Fibroblast of gingiva (primary cell): ENCODE measurements around the gene FSTL4.

ENCODE experiments used
- DNase-seq: peaks from one replicate; pipeline ENCODE4 v3.0.0-alpha.2; 2011; ENCODE audit warnings: low read depth

FSTL4 gene

DNA sequence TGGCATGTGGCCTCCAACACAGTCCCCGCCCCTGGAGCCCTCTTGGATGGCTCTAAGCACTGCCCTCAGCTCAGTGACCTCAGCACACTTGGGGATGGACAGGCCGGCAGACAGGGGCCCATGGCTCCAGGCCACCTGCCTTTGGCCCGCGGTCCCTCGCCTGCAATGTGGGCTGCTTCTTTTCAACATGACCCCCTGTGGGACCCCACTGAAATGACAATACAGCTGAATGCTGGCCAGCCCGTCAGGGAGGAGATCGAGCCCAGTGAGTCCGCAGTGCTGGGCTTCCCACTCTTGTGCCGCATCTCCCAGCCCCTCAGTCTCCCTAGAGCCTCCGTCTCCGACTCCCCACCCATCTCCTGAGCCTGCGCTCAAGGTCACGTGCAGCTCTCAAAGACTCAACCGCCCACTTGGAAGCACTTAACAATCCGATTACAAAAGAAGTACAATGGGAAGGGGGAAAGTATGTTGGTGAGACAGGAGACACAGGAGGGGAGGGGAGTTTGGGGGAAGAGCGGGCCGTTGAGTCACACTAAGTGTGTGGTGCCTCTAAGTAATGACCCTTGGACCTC is 321.6 kb downstream of the FSTL4 start:
- DNase-seq: no peak

DNA sequence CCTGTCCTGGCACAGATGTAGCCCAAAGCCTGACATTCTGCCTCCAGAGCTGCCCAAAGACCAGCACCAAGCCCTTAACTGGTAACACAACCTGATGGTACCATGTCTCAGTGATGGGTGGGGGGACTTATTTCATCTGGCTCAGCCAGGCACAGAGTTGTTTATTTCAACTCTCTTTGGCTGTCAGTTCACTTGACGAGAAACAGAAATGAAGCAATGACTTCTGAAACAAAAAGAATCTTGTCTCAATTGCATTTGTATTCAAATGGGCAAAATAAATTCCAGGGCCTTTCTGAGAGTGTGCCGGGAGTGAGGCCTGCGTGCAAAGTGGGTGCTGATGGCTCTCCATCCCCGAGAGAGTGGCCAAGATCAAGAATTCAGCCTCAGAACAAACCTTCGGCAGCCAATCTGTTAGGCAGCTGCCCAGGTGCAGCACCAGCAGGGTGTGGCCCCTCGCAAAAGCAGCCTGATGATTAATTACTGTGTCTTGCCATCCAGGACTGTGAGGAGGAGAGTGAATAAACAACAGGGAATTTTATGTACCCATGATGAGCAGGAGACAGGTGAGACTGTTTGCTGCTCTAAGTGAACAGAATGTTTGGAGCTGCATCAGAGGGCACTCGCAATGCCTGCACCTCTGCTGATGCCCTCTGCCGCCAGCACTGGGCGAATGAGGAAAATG is 322.5 kb downstream of the FSTL4 start:
- no peak for DNase-seq

DNA sequence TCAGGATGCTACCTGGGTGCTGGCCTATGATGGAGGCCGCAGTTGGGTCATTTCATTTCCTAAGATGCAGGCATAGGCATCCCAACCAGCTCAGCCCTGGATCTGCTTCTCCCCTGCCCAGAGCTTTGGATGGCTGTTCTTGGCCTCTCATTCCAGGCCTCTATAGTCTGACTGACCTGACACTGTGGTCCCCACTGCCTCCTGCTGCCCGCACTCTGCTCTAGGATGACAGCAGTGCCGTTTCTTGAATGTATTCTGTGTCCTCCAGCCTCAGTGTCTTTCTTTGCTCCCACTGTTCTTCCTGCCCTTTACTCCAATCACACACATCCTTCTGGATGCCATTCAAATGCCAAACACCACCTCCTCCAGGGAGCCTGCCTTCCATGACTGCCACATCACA is 324.8 kb downstream of the FSTL4 start:
- peak; percentile 12 for DNase-seq

DNA sequence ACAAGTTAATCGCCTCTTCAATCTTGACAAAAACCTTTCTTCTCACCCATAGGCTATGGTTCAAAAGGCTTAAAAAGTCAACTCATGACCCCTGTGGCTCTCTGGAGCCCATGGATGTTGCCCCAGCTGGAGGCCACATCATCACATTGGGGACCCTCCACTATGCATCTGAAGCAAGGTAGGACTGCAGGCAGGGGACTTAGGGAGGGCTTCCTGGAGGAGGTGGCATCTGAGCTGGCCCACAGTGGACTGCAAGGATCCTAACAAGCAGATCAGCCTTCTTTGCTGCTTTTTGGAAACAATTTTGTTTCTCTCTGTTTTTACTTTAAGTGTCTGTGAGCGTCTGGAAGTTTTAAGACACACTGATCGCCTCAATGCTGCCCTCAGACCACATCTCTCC is 325.9 kb downstream of the FSTL4 start:
- DNase-seq: no peak

DNA sequence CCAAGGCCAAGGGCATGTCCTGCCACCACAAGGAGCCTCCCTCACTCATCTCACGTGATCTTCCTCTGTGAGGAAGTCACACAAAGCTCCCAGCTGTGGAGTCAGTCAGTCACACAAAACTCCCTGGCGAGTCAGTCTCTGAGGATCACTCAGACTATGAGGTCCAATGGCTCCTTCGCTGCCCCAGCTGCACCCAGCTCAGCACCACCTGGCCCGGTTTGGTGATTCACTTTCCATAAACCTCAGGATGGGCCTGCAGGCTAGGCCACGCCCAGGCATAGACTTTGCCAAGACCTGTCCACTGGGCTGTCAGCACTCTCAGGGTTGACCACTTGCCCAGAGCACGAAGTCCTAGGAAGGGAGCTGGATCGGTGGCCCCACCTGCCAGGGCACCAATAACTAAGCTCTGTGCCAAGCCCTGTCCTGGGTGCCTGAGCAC is 326.7 kb downstream of the FSTL4 start:
- DNase-seq: no peak

DNA sequence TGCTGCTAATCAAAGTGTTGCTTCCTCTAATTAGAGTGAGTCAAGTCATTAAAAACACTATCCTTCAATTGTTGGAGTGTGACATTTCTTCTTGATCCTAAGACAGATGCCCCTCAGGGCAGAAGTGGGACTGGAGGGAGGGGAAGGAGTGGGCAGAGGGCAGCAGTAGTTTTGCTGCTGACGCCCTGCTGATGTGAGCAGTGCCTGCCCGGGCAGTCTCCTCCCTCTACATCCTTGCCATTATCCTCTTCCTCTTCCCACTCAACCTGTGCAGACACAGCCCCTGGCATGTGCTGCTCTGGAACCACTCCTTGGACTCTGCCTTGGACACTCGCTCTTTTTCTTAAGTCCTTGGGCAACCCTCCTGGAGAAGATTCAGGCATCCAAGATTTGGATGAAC is 328.0 kb downstream of the FSTL4 start:
- no peak for DNase-seq

DNA sequence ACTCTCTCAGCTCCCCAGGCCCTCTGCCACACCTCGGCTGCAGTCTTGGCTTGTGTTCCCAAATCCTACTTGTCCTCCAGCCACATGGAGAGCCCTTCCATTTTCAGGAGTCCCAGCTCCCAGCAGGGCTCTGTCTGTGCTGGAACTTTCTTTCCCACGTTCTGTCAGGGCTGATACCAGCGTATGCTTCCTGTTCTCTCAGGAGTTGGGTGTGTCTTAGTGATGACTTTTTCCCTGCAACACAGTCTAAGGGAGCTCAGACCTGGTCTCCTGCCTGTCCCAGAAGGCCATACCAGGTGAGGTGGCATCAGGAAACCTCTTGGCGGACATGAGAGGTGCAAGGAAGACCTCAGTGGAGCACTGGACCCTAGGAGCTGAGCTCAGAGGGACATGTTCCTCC is 334.0 kb downstream of the FSTL4 start:
- DNase-seq: no peak

DNA sequence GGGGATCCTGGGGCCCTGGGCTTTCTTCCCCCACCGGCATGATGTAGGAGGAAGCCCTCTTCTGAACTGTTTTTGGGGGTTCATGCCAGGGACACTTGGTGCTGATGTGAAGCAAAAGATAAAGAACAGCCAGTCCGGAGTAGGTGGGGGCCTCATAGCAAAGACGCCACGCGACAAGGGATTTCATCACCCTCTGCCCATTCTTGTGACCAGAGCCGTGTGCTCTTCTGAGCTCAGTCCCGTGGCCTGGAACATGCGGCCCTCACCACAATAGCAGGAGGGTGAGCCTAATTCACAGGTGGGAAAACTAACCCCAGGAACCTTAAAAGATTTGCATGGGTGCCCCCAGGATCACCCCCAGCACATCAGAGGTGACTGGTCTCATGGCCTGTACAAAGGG is 334.6 kb downstream of the FSTL4 start:
- no peak for DNase-seq

DNA sequence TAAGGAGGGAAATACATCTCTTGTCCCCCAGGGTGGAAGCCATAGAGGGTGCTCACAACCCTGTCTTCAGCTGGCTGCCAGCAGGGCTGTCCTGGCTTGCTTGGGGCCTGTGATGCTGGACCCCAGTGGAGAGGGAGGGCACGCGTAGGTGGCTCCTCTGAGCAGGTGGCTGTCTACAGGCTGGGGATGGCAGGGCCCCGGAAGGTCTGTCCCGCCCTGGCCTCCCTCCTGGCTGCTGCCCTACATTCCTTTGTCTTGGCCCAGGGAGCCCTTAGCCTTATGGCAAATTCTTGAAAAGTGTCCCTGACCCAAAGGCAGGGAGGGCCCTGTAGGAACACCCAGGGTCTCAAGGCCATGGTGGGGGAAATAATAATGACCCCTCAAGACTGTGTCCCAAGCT is 336.2 kb downstream of the FSTL4 start:
- DNase-seq: no peak

DNA sequence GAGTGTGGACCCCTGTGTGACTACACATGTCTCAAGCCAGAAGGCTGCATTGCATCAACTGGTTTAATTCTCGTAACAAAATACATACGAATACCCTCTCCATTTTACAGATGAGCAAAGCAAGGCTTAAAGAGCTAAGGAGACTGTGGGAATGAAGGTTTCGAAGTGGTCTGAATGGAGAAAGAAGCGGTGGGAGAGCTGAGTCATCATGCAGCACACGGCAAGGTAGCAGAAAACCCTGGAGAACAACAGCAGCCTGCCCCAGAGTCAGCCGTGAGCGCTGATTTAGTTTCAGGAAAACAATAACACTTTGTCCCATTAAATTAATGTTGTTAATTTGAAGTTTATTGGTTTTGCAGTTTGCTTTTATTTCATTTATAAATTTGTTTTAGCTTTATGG is 336.7 kb downstream of the FSTL4 start:
- DNase-seq: no peak

DNA sequence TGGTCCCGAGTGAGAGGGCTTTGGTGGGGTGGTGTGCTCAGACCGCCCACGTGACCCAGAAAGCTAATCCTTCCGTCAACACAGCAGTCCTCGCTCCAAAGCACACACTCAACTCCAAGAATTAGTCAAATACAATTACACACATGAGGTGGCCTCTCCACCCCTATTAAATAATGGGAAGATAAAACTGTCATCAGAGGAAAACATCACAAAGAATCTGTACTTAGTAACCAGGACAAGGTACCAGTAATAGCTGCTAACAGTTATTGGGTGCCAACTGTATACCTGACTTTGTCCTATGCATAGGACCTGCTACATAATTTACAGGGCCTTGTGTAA is 337.8 kb downstream of the FSTL4 start:
- DNase-seq: no peak

DNA sequence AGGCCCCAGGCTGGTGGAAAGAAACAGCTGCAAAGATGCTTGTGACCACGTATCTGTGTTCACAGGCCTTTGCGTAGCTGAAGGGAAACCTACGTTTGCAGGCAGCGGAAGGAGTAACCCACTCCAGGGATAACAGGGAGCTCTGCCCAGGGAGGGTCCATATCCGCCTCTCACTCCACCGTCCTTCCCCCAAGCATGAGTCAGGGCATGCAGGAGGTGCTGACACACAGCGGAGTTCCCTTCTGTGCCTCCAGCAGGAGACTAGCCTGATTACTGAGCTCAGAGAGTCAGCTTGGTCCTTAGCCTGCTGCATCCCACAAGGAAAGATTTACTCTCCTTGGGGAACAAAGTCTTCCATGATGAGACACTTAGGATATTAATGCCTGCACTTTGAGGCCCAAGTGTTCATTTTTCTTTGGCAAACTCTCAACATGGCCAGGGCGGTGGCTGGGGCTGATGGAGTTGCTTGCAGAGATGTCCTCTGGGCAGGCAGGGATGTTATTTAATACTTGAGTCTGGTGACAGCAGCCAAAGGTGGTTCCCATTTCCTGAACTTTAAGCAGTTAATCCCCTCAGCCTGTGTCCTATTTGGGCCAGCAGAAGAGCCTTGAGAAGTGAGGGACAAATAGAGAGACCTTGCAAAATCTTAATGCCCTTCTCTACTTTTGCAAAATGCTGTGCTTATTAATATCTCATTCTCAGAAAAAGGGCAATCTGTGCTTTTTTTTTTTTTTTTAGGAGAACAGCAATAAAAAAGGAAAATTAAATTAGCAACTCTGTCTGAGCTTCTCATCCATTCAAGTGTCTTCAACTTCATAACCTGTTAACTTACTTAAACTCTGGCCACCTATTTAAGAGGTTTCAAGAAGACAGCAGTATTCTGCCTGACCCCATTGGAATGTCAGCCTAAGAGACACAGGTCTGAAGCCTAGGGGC is 338.4 kb downstream of the FSTL4 start:
- peak; percentile 6 for DNase-seq

DNA sequence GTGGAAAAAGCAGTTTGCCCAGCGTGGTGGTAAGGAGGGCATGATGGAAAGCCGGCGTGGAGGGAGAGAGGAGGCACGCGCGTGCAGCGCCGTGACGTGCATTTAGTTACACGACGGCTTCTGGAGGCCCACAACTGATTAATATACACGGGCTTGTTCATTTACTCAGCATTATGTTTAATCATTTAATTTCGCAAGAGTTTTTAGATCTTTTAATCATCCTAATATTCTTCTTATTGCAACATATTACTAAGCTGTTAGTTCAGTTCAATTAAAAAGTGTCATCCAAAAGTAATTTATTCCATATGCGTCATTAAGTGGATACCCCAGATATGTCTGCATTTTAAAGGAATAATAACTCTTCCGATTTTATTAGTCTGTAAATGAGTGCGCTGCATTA is 340.0 kb downstream of the FSTL4 start:
- no peak for DNase-seq

DNA sequence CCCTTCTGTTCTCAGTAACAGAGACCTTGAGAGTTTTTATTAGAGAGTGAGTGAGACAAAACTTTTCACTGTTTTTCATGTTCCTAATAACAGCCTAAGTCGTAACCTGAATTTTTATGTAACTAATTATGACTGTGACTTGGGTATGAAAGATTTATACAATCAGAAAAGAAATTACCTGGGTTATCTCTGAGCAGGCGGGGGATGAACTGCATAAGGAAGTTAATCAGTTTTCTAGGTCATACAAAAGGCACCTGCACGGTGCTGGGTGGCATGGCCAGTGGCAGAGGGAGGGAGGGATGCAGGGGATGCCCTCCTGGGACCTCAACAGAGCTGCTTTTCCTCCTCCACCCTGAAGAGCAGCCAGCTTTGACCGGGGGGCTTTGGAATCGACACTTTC is 340.7 kb downstream of the FSTL4 start:
- no peak for DNase-seq

DNA sequence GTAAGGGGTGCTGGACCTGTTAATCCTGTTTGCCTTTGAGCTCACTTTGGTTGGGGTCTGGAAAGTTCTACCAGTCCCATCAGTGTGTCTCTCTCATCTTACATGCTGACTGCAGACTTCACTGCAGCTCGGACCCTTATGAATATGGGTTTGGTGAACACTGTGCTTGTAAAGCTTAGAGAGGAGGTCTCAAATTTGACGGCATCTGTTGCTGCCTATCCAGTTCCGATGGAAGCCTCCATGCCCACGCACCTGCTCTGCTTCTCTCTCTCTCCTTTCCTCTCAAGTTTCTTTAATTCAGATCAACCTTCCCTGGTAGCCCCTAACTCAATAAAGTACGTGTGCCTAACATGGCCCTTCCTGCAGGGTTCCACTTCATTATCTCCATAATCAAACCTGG is 342.6 kb downstream of the FSTL4 start:
- no peak for DNase-seq

DNA sequence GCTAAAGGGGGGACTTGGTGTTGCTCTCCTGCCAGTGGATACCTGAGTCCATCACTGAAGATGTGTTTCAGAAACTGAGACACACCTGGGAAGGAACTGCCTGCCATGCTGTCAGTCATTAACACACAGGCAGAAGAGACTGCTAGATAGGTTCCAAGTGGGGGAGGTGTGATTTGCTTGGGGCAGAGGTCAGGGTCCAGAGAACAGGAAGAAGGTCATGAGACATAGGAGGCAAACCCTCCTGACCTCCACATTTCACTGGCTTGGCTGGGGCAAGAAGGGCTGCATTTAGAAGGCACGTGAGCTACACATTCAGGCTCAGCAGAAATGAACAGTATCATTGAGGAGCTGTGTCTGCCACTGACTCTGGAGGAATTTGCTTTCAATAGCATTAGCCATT is 344.7 kb downstream of the FSTL4 start:
- no peak for DNase-seq

DNA sequence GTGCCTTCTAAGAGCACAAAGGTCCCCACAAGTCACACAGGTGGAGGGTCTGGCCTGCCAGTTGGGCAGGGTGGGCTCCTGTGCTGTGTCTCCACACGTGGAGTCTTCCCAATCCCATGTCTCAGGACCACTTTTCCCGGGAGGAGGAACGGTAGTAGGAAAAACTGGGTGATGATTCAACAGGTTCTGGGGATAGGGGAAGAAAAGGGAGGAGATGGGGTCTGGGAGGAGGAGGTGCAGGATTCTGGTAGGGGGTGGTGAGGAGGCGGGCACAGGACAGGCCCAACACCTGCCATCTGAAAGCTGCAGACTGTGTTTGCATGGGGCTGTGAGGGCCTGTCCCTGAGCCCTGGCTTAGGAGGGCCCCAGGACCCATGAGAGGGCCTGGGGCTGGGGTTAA is 345.4 kb downstream of the FSTL4 start:
- no peak for DNase-seq

DNA sequence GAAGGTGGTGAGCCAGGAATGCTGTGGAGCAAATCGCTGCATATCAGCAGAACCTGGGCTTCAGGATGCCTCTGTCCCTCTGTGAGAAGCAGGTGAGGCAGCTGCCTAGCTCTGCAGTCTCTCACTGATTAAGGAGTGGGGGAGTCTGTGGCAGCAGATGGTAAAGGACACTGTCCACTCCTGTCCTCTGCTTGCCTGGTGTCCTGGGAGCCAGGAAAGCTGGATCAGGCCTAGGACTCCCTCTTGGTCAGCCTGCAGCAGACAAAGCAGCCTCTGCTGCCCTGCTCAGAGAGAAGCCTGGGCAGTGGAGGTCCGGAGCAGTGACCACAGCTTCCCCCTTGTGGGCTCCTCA is 345.8 kb downstream of the FSTL4 start:
- DNase-seq: no peak

DNA sequence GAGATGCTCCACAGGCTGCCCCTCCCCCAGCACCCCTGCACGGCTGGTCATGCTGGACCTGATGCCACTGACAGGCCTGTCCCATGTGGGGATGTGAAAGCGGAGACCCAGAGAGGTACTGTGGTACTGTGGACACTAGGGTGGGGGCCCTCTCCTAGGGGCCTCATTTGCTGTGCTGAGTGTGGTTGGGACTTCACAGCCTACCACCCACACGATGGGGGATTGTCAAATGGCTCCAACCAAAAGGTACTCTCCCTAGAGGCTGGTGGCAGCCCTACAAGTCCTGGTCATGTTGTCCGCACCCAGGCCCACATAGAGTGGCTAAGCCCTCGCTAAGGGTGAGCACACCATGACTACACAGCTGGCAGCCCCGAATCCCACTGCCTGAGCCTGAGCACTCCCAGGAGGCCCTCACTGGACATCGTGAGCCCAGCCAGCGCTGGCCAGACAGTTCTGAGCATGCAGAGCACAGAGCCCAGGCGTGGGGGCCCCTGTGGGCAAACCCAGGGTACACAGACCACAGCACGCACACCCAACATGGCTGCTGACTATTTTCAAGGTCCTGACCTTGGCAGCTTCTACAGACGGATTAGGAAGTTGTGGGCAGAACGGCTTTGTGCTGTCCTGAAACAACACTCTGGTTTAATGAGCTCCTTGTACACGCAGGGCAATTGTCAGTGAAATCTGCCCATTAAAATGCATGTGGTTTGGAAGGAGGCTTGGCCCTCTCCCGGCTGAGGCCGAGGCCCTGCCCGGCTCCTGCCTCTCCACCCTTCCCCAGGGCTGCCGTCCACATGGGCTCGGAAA is 346.4 kb downstream of the FSTL4 start:
- DNase-seq: no peak

DNA sequence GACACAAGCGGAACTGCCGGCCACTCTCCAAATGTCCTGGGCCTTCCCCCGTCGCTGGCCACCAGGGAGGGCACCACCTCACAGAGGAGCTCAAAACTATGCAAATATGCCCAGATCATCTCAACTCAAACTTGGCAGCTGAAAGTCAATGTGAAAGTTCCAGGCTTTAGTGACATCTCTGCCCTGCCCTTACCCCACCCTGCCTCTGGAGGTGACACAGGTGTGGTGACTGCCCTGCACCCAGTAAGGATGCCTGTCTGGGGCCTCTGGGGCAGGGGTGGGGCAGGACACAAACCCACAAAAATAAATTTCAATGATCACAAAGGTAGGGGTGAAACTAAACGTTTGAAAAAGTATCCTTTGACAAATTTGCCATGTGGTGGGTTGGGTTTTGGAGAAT is 347.1 kb downstream of the FSTL4 start:
- DNase-seq: no peak

DNA sequence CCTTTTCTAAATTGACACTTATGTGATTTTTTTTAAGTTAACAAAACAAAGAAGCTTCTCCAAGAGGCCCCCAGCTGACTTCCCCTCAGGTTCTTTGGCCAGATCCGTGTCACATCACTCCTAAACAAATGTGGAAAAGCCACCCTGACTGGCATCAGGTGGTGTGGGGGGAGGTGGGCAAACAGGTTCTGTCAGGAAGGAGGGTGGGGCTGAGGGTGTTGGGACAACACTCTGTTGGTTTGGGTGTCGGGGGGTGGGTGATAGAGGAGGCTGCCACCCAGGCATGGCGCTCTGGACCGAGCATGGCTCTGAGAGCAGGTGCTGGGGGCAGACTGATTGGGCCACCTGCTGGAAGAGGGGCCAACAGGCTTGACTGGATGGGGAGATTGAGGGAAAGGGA is 349.7 kb downstream of the FSTL4 start:
- DNase-seq: no peak

DNA sequence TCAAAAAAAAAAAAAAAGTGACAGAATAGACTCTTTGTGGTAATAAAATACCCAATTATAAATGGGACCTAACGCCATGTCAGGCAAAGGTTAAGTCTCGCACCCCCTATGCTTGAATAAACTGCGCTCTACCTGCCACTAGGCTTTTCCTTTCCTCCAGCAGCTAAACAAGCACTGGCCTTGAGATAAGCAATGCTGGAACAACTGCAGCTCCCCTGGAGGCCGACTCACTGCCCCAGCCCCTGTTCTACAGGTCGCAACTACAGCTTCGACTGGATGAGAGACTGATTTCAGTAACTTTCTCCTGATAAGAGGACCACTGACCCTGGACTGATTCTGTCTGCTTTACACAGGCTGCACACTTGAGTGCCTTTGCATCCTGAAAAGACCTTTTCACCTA is 350.3 kb downstream of the FSTL4 start:
- DNase-seq: no peak

DNA sequence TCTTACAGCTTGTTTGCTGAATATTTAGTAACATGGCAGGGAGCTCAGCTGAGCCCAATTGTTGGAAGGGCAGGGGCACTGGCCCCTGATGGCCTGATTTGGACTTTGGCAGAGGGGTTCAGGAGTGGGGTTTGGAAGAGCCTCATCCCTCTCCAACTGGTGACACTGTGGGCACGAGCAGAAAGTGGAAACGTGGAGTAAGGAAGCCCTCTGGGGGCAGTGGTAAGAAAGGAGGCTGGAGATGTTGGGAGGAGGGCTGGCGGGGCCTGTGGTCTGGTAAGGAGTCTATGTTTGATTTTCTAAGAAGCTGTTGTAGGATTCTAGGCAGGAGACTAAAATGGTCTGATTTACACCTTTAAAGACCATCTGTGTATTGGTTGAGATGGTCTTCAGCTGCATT is 351.6 kb downstream of the FSTL4 start:
- DNase-seq: no peak
